ENCODE data around the gene KRTAP9-7. TPM values are rescaled to one million over a fixed set of nuclear protein-coding genes. Genes with fewer than 3 reads are reported as not detected.

The KRTAP9-7 gene
- total and polyA plus RNA-seq, 2 experiments from 2014 or later, result not detected

DNA sequence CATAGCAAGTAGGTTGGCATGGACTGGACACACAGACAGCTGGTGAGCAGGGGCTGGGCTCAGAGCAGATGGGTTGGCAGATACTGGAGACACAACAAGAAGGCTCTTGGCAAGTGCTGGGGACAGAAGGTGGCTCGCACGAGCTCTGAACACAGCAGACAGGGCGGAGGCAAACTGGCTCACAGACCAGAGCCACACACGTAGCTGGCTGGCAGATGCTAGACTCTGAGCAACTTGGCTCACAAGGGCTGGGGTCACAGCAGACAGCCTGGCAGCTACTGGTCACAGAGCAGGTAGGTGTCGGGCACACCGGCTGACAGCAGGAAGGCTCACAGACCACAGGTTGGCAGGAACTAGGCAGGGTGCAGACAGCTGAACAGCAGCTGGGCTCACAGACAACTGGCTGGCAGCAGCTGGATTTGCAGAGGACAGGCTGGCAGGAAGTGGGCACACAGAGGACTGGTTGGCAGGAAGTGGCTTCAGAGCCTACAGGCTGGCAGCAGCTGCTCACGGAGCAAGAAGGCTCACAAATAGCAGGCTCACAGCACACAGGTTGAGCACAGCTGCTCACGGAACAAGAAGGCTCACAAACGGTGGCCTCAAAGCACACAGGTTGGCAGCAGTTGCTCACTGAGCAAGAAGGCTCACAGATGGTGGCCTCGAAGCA is 32.9 kb downstream of the KRTAP9-7 start (continued):
- TF ChIP-seq, protein P1, sequence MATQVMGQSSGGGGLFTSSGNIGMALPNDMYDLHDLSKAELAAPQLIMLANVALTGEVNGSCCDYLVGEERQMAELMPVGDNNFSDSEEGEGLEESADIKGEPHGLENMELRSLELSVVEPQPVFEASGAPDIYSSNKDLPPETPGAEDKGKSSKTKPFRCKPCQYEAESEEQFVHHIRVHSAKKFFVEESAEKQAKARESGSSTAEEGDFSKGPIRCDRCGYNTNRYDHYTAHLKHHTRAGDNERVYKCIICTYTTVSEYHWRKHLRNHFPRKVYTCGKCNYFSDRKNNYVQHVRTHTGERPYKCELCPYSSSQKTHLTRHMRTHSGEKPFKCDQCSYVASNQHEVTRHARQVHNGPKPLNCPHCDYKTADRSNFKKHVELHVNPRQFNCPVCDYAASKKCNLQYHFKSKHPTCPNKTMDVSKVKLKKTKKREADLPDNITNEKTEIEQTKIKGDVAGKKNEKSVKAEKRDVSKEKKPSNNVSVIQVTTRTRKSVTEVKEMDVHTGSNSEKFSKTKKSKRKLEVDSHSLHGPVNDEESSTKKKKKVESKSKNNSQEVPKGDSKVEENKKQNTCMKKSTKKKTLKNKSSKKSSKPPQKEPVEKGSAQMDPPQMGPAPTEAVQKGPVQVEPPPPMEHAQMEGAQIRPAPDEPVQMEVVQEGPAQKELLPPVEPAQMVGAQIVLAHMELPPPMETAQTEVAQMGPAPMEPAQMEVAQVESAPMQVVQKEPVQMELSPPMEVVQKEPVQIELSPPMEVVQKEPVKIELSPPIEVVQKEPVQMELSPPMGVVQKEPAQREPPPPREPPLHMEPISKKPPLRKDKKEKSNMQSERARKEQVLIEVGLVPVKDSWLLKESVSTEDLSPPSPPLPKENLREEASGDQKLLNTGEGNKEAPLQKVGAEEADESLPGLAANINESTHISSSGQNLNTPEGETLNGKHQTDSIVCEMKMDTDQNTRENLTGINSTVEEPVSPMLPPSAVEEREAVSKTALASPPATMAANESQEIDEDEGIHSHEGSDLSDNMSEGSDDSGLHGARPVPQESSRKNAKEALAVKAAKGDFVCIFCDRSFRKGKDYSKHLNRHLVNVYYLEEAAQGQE (IDR thresholded peaks at IDR 0.05; ENCODE audit: unreplicated experiment), result no peak
- TF ChIP-seq JUNB (IDR thresholded peaks at IDR 0.05; ENCODE audit: unreplicated experiment), result no peak

DNA sequence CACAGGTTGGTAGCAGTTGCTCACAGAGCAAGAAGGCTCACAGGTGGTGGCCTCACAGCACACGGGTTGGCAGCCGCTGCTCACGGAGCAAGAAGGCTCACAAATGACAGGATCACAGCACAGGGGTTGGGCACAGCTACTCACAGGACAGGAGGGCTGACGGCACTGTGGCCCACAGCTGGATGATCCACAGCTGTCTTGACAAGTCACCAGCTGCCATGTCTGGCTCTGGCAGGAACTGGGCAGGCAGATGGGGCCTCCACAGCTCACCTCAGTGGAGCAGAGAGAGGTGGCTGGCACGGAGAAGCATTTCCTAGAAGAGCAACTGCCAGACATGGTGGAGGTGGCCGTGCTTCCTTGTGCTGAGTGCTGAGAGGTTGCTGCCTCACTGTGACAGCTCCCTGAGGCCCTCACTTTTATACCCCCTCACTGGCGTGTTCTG is 33.4 kb downstream of the KRTAP9-7 start, which contains the start of gene KRTAP16-1:
Gene KRTAP16-1, minus strand, starts transcription at position 392 of the 442 bp plus-strand sequence. Its CDS starts 56 bp downstream, at position 336.
- Histone ChIP-seq H4K20me1 (replicated peaks; ENCODE audit: insufficient read depth) (no peaks in the 10 kb centered on the region), H2AFZ (no peak within 1 kb of the TSS), H3K27me3 (ENCODE audit: insufficient read depth) (no peaks in the 10 kb centered on the region), H3F3A (replicated peaks; ENCODE audit: low read depth) (no peaks in the 10 kb centered on the region), H3K4me2 (no peak within 1 kb of the TSS), H3K4me1 (ENCODE audit: insufficient read depth) (no peaks in the 10 kb centered on the region), H3K36me3 (ENCODE audit: insufficient read depth) (no peaks in the 10 kb centered on the region), H3K27ac (ENCODE audit: low read depth) (no peak within 1 kb of the TSS), H3K79me2 (replicated peaks; ENCODE audit: insufficient read depth) (no peaks in the 10 kb centered on the region), H3K4me3 (no peak within 1 kb of the TSS), H3K9me2 (ENCODE audit: insufficient read depth) (no peaks in the 10 kb centered on the region)
- H3K27ac Mint-ChIP-seq, result no peak within 1 kb of the TSS
- no peaks in the 10 kb centered on the region for H3K36me3 Mint-ChIP-seq (ENCODE audit: low read depth)
- H3K4me1 Mint-ChIP-seq, result no peaks in the 10 kb centered on the region; the same call in 2 of the 3 replicates
- peaks cover 6% of the 10 kb centered on the region for H3K27me3 Mint-ChIP-seq (ENCODE audit: insufficient read depth, low read depth, poor library complexity)
- peaks cover 2% of the 10 kb centered on the region; the same call in 1 of the 3 replicates for H3K9me3 Mint-ChIP-seq
- DNase-seq (ENCODE audit: low spot score), result no peak
- H3K4me3 Mint-ChIP-seq, result no peak within 1 kb of the TSS
- ATAC-seq, result no peak
- no peak for TF ChIP-seq ZNF114 (CRISPR knock-in tag; IDR thresholded peaks at IDR 0.05)
- no peak for TF ChIP-seq CREB1 (CRISPR knock-in tag; IDR thresholded peaks at IDR 0.05; ENCODE audit: low read depth)
- TF ChIP-seq, protein P2, sequence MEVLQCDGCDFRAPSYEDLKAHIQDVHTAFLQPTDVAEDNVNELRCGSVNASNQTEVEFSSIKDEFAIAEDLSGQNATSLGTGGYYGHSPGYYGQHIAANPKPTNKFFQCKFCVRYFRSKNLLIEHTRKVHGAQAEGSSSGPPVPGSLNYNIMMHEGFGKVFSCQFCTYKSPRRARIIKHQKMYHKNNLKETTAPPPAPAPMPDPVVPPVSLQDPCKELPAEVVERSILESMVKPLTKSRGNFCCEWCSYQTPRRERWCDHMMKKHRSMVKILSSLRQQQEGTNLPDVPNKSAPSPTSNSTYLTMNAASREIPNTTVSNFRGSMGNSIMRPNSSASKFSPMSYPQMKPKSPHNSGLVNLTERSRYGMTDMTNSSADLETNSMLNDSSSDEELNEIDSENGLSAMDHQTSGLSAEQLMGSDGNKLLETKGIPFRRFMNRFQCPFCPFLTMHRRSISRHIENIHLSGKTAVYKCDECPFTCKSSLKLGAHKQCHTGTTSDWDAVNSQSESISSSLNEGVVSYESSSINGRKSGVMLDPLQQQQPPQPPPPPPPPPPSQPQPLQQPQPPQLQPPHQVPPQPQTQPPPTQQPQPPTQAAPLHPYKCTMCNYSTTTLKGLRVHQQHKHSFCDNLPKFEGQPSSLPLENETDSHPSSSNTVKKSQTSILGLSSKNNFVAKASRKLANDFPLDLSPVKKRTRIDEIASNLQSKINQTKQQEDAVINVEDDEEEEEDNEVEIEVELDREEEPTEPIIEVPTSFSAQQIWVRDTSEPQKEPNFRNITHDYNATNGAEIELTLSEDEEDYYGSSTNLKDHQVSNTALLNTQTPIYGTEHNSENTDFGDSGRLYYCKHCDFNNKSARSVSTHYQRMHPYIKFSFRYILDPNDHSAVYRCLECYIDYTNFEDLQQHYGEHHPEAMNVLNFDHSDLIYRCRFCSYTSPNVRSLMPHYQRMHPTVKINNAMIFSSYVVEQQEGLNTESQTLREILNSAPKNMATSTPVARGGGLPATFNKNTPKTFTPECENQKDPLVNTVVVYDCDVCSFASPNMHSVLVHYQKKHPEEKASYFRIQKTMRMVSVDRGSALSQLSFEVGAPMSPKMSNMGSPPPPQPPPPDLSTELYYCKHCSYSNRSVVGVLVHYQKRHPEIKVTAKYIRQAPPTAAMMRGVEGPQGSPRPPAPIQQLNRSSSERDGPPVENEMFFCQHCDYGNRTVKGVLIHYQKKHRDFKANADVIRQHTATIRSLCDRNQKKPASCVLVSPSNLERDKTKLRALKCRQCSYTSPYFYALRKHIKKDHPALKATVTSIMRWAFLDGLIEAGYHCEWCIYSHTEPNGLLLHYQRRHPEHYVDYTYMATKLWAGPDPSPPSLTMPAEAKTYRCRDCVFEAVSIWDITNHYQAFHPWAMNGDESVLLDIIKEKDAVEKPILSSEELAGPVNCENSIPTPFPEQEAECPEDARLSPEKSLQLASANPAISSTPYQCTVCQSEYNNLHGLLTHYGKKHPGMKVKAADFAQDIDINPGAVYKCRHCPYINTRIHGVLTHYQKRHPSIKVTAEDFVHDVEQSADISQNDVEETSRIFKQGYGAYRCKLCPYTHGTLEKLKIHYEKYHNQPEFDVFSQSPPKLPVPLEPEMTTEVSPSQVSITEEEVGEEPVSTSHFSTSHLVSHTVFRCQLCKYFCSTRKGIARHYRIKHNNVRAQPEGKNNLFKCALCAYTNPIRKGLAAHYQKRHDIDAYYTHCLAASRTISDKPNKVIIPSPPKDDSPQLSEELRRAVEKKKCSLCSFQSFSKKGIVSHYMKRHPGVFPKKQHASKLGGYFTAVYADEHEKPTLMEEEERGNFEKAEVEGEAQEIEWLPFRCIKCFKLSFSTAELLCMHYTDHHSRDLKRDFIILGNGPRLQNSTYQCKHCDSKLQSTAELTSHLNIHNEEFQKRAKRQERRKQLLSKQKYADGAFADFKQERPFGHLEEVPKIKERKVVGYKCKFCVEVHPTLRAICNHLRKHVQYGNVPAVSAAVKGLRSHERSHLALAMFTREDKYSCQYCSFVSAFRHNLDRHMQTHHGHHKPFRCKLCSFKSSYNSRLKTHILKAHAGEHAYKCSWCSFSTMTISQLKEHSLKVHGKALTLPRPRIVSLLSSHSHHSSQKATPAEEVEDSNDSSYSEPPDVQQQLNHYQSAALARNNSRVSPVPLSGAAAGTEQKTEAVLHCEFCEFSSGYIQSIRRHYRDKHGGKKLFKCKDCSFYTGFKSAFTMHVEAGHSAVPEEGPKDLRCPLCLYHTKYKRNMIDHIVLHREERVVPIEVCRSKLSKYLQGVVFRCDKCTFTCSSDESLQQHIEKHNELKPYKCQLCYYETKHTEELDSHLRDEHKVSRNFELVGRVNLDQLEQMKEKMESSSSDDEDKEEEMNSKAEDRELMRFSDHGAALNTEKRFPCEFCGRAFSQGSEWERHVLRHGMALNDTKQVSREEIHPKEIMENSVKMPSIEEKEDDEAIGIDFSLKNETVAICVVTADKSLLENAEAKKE (CRISPR knock-in tag; IDR thresholded peaks at IDR 0.05), result no peak
- TF ChIP-seq, protein P3, sequence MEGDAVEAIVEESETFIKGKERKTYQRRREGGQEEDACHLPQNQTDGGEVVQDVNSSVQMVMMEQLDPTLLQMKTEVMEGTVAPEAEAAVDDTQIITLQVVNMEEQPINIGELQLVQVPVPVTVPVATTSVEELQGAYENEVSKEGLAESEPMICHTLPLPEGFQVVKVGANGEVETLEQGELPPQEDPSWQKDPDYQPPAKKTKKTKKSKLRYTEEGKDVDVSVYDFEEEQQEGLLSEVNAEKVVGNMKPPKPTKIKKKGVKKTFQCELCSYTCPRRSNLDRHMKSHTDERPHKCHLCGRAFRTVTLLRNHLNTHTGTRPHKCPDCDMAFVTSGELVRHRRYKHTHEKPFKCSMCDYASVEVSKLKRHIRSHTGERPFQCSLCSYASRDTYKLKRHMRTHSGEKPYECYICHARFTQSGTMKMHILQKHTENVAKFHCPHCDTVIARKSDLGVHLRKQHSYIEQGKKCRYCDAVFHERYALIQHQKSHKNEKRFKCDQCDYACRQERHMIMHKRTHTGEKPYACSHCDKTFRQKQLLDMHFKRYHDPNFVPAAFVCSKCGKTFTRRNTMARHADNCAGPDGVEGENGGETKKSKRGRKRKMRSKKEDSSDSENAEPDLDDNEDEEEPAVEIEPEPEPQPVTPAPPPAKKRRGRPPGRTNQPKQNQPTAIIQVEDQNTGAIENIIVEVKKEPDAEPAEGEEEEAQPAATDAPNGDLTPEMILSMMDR (conservative IDR thresholded peaks at IDR 0.05; ENCODE audit: low read depth in 2 of 2), result no peak
- no peak for TF ChIP-seq POLR2AphosphoS5 (IDR thresholded peaks at IDR 0.05; ENCODE audit: low read depth)
- TF ChIP-seq EZH2phosphoT487 (IDR thresholded peaks at IDR 0.05; ENCODE audit: unreplicated experiment), result no peak
- TF ChIP-seq, protein P1 (IDR thresholded peaks at IDR 0.05; ENCODE audit: unreplicated experiment), result no peak

Measured in GM23338 (cell line).